B cell (primary cell): ENCODE data around the gene SKAP1. TPM values are rescaled to one million over a fixed set of nuclear protein-coding genes. Genes with fewer than 3 reads are reported as not detected.

ENCODE experiments used
- ATAC-seq: fragments of 200-7000 bp; cut with Tn5 transposase; one replicate; pipeline ENCODE4 v1.10.0; 2021; ENCODE audit warnings: low read depth, mild to moderate bottlenecking, moderate number of reproducible peaks, moderate library complexity
- CTCF ChIA-PET: fragments of 350-600 bp; sonication (Branson Sonifier 250); formaldehyde crosslinking; loops from one replicate; lab custom pipeline; 2021; ENCODE audit warnings: antibody characterized with exemption, inconsistent platforms; lab: Charles Lee
- POLR2A ChIA-PET: fragments of 350-600 bp; sonication (Branson Sonifier 250); formaldehyde crosslinking; loops from one replicate; lab custom pipeline; 2021; ENCODE audit warnings: antibody characterized with exemption; lab: Charles Lee
- DNase-seq: peaks from one replicate; pipeline ENCODE4 v3.0.0; 2013
- H2AFZ ChIP-seq: 2 replicates; pipeline ENCODE4 v1.6.1; 2012; ENCODE audit warnings: mild to moderate bottlenecking, low read depth, low read length; ENCODE audit not compliant: insufficient read depth, poor library complexity, severe bottlenecking
- H3K27ac ChIP-seq, 2 donors: 1 replicate in 1 of 2; 2 replicates in 1 of 2; pipeline ENCODE4 v1.5.1; 2012 to 2013; ENCODE audit warnings: low read length in 2 of 2, mild to moderate bottlenecking in 2 of 2, moderate library complexity in 1 of 2
- H3K27me3 ChIP-seq, 4 experiments: fragments of 200-600 bp in 1 of 4; sonication (generic) in 1 of 4; replicated peaks in 1 of 4; 1 replicate in 2 of 4; 2 replicates in 2 of 4; pipeline versions ENCODE4 v1.6.1 to v1.7.0; 2013 to 2016; ENCODE audit warnings: low read length in 3 of 4, mild to moderate bottlenecking in 2 of 4, mixed read lengths in 1 of 4, moderate library complexity in 1 of 4; ENCODE audit not compliant: insufficient read depth in 4 of 4, control insufficient read depth in 3 of 4; ENCODE audit errors: control extremely low read depth in 1 of 4
- H3K36me3 ChIP-seq, 2 experiments: replicated peaks in 1 of 2; 1 replicate in 1 of 2; 2 replicates in 1 of 2; pipeline versions ENCODE4 v1.6.1 to v1.7.1; 2013; ENCODE audit warnings: low read length in 1 of 2; ENCODE audit not compliant: insufficient read depth in 2 of 2, control insufficient read depth in 1 of 2; ENCODE audit errors: control extremely low read depth in 1 of 2, extremely low read depth in 1 of 2
- H3K4me1 ChIP-seq, 2 donors: fragments of 200-600 bp in 1 of 2; sonication (generic) in 1 of 2; 1 replicate in 1 of 2; 2 replicates in 1 of 2; pipeline versions ENCODE4 v1.5.1 to v1.6.1; 2013 to 2017; ENCODE audit warnings: low read length in 2 of 2; ENCODE audit not compliant: control insufficient read depth in 2 of 2, insufficient read depth in 2 of 2
- H3K4me2 ChIP-seq: replicated peaks from 2 replicates; pipeline ENCODE3; 2012; ENCODE audit warnings: mild to moderate bottlenecking, low read depth, low read length; ENCODE audit not compliant: poor library complexity, severe bottlenecking
- H3K4me3 ChIP-seq, 5 experiments: fragments of 200-600 bp in 1 of 5; sonication (generic) in 1 of 5; 1 replicate in 3 of 5; 2 replicates in 2 of 5; pipeline versions ENCODE4 v1.5.1 to v1.7.0; 2011 to 2016; ENCODE audit warnings: low read length in 4 of 5, mild to moderate bottlenecking in 4 of 5, low read depth in 2 of 5, control low read depth in 1 of 5, moderate library complexity in 1 of 5; ENCODE audit not compliant: insufficient read depth in 1 of 5; ENCODE audit errors: control extremely low read depth in 1 of 5, extremely low read depth in 1 of 5
- H3K79me2 ChIP-seq: fragments of 200-600 bp; sonication (generic); one replicate; pipeline ENCODE4 v1.6.0; 2016; ENCODE audit warnings: low read length; ENCODE audit not compliant: control insufficient read depth, insufficient read depth
- H3K9ac ChIP-seq: fragments of 200-600 bp; sonication (generic); 2 replicates; pipeline ENCODE4 v1.6.1; 2017; ENCODE audit warnings: mild to moderate bottlenecking, low read length, moderate library complexity
- H3K9me3 ChIP-seq, 3 donors: one replicate each; pipeline versions ENCODE4 v1.6.1 to v1.7.1; 2013; ENCODE audit warnings: low read length in 2 of 3; ENCODE audit not compliant: control insufficient read depth in 2 of 3, insufficient read depth in 1 of 3; ENCODE audit errors: control extremely low read depth in 1 of 3
- H4K20me1 ChIP-seq: 2 replicates; pipeline ENCODE4 v1.6.0; 2012; ENCODE audit warnings: mild to moderate bottlenecking, low read length; ENCODE audit not compliant: insufficient read depth, control insufficient read depth, poor library complexity, severe bottlenecking
- H3K27ac Mint-ChIP-seq: one replicate; pipeline ENCODE4 v1.8.0; 2021; ENCODE audit warnings: mixed read lengths
- H3K27me3 Mint-ChIP-seq: one replicate; pipeline ENCODE4 v1.8.0; 2021; ENCODE audit warnings: mixed read lengths
- H3K4me1 Mint-ChIP-seq: one replicate; pipeline ENCODE4 v1.8.0; 2021; ENCODE audit warnings: mixed read lengths
- H3K4me3 Mint-ChIP-seq: one replicate; pipeline ENCODE4 v1.8.0; 2021; ENCODE audit warnings: mixed read lengths
- H3K9me3 Mint-ChIP-seq: one replicate; pipeline ENCODE4 v1.8.0; 2022; ENCODE audit warnings: mixed read lengths; ENCODE audit not compliant: insufficient read depth
- EZH2 ChIP-seq: IDR thresholded peaks from 2 replicates; pipeline ENCODE4 v1.6.1; 2012; ENCODE audit warnings: borderline replicate concordance, low read depth, mild to moderate bottlenecking, moderate library complexity, low read length; ENCODE audit not compliant: insufficient read depth, poor library complexity, severe bottlenecking
- WGBS: methylation state at CpG from one replicate; pipeline ENCODE4 v1.1.5; 2013; ENCODE audit warnings: missing lambda C conversion rate; ENCODE audit not compliant: insufficient coverage; 5-methylcytosine and 5-hydroxymethylcytosine counted together
- intact Hi-C: fragments of 100-400 bp; cut with micrococcal nuclease; formaldehyde crosslinking; loops from one replicate; pipeline ENCODE4 v1.10.0; 2022
- polyA plus RNA-seq: library from polyadenylated mRNA; depleted of rRNA; stranded (reverse); fragments of >200 nt; gene quantifications from 2 replicates; pipeline ENCODE4 v1.2.3, GENCODE V29; 2012
- total RNA-seq, 2 donors: library from RNA; stranded (reverse); fragments of 120-200 nt in 1 of 2; gene quantifications; 1 replicate in 1 of 2; 2 replicates in 1 of 2; pipeline versions ENCODE4 v1.2.3 to v1.2.4, GENCODE V29; 2013 to 2022
- TF ChIP-seq, protein P1 (sequence below): fragments of 200-600 bp; IDR thresholded peaks from one replicate; pipeline ENCODE4 v1.8.0; 2022; ENCODE audit warnings: antibody characterized with exemption, mild to moderate bottlenecking

The SKAP1 gene
- total and polyA plus RNA-seq, 2 donors (not counting 1 experiment from before 2014, with no cell fraction given): 33.1 to 37.3 TPM

- H3K9ac ChIP-seq: no peak overlapping the region
- H3K4me2 ChIP-seq: no peak overlapping the region
- CTCF ChIA-PET: interaction anchor here (0.8 to 4.3 kb wide), 7 partner anchors 13 to 36 kb away, joined by 3 to 24 read pairs (median 3); partner anchors contain the start of gene SNX11
- H3K9me3 Mint-ChIP-seq: no peaks in the 10 kb centered on the region
- DNase-seq: no peak
- TF ChIP-seq, protein P1, sequence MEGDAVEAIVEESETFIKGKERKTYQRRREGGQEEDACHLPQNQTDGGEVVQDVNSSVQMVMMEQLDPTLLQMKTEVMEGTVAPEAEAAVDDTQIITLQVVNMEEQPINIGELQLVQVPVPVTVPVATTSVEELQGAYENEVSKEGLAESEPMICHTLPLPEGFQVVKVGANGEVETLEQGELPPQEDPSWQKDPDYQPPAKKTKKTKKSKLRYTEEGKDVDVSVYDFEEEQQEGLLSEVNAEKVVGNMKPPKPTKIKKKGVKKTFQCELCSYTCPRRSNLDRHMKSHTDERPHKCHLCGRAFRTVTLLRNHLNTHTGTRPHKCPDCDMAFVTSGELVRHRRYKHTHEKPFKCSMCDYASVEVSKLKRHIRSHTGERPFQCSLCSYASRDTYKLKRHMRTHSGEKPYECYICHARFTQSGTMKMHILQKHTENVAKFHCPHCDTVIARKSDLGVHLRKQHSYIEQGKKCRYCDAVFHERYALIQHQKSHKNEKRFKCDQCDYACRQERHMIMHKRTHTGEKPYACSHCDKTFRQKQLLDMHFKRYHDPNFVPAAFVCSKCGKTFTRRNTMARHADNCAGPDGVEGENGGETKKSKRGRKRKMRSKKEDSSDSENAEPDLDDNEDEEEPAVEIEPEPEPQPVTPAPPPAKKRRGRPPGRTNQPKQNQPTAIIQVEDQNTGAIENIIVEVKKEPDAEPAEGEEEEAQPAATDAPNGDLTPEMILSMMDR: no peak
- no peak overlapping the region for H2AFZ ChIP-seq
- H3K27ac ChIP-seq: no peak overlapping the region
- H4K20me1 ChIP-seq: peaks cover 29% of the 10 kb centered on the region
- intact Hi-C loops: no loop called here
- H3K27ac Mint-ChIP-seq: no peak overlapping the region
- no peak for ATAC-seq
- peaks cover 18% of the 10 kb centered on the region for H3K4me1 Mint-ChIP-seq
- H3K27me3 ChIP-seq: no peaks in the 10 kb centered on the region
- H3K27me3 Mint-ChIP-seq: no peaks in the 10 kb centered on the region
- peaks cover 100% of the 10 kb centered on the region for H3K79me2 ChIP-seq
- WGBS: 93% methylated on average over 3 of the region's 4 CpGs
- no peak overlapping the region for H3K4me3 ChIP-seq
- peaks cover 6 to 10% of the 10 kb centered on the region in 2 donors for H3K4me1 ChIP-seq
- POLR2A ChIA-PET: no interaction called here
- H3K4me3 Mint-ChIP-seq: no peak overlapping the region
- peaks cover 0 to 15% of the 10 kb centered on the region in 2 experiments for H3K36me3 ChIP-seq
- no peaks in the 10 kb centered on the region for H3K9me3 ChIP-seq
Measured at GRCh38 chr17:48095611-48096010, 334.4 kb downstream of the SKAP1 start.

GRCh38 chr17:48093341-48094045 lies 336.5 kb downstream of the SKAP1 start:
- POLR2A ChIA-PET: no interaction called here
- no peak for TF ChIP-seq EZH2
- TF ChIP-seq, protein P1: no peak
- CTCF ChIA-PET: interaction anchor here (1.1 to 3.1 kb wide), 4 partner anchors 19 to 500 kb away, joined by 3 to 10 read pairs (median 4); partner anchors contain the start of gene HOXB5
- H3K4me3 Mint-ChIP-seq: no peak overlapping the region
- no peaks in the 10 kb centered on the region for H3K27me3 Mint-ChIP-seq
- Histone ChIP-seq H3K27me3 (no peaks in the 10 kb centered on the region), H3K4me2 (no peak overlapping the region), H3K79me2 (peaks cover 88% of the 10 kb centered on the region), H3K27ac (no peak overlapping the region), H4K20me1 (peaks cover 34% of the 10 kb centered on the region), H3K9ac (no peak overlapping the region), H3K4me3 (no peak overlapping the region), H2AFZ (no peak overlapping the region), H3K36me3 (peaks cover 0 to 15% of the 10 kb centered on the region in 2 experiments), H3K9me3 (no peaks in the 10 kb centered on the region), H3K4me1 (peaks cover 0 to 4% of the 10 kb centered on the region in 2 donors)
- 96% methylated on average over 4 of the region's 11 CpGs for WGBS
- intact Hi-C loops: no loop called here
- ATAC-seq (no peak), DNase-seq (no peak)
- H3K27ac Mint-ChIP-seq: no peak overlapping the region
- H3K4me1 Mint-ChIP-seq: peaks cover 13% of the 10 kb centered on the region
- H3K9me3 Mint-ChIP-seq: no peaks in the 10 kb centered on the region
